ENCODE measurements around the gene IDE. TPM values are rescaled to one million over a fixed set of nuclear protein-coding genes. Genes with fewer than 3 reads are reported as not detected.

The IDE gene
- polyA plus RNA-seq, 1 experiment: 15.1 TPM

GRCh38 chr10:92547676-92548075 lies 26.2 kb downstream of the IDE start:
- Histone ChIP-seq H3K27me3 (ENCODE audit: control insufficient read depth, insufficient read depth, low read length) (no peaks in the 10 kb centered on the region), H3K36me3 (ENCODE audit: control insufficient read depth, insufficient read depth, low read length) (no peaks in the 10 kb centered on the region), H3K4me3 (ENCODE audit: low read depth, low read length) (no peak overlapping the region)
- POLR2A ChIA-PET: no interaction called here
- CTCF ChIA-PET: no interaction called here
- no peak for DNase-seq (ENCODE audit: low read depth)
- no peak for TF ChIP-seq CTCF (IDR thresholded peaks at IDR 0.05; ENCODE audit: insufficient read depth, low read depth, low read length)

- CTCF ChIA-PET: interaction anchor here (2.1 kb wide), 1 partner anchor 23 kb away, joined by 5 read pairs; no protein-coding TSS in a partner anchor
These were observed 28.3 kb downstream of the IDE start for GRCh38 chr10:92545556-92545955.

GRCh38 chr10:92544296-92544695 lies 29.6 kb downstream of the IDE start:
- ChIA-PET POLR2A (no interaction called here), CTCF (interaction anchor here (0.6 to 1.5 kb wide), 5 partner anchors 12 to 465 kb away, joined by 3 to 4 read pairs (median 3); partner anchors contain the start of gene IDE)
- no peak overlapping the region for H3K4me3 ChIP-seq (ENCODE audit: low read depth, low read length)
- no peaks in the 10 kb centered on the region for H3K36me3 ChIP-seq (ENCODE audit: control insufficient read depth, insufficient read depth, low read length)
- TF ChIP-seq CTCF (IDR thresholded peaks at IDR 0.05; ENCODE audit: insufficient read depth, low read depth, low read length): no peak
- no peak for DNase-seq (ENCODE audit: low read depth)
- H3K27me3 ChIP-seq (ENCODE audit: control insufficient read depth, insufficient read depth, low read length): no peaks in the 10 kb centered on the region

More at GRCh38 chr10:92545556-92545955, 28.3 kb downstream of the IDE start:
- DNase-seq (ENCODE audit: low read depth): no peak
- H3K27me3 ChIP-seq (ENCODE audit: control insufficient read depth, insufficient read depth, low read length): no peaks in the 10 kb centered on the region
- POLR2A ChIA-PET: no interaction called here
- H3K36me3 ChIP-seq (ENCODE audit: control insufficient read depth, insufficient read depth, low read length): no peaks in the 10 kb centered on the region
- TF ChIP-seq CTCF (IDR thresholded peaks at IDR 0.05; ENCODE audit: insufficient read depth, low read depth, low read length): no peak
- no peak overlapping the region for H3K4me3 ChIP-seq (ENCODE audit: low read depth, low read length)

GRCh38 chr10:92542458-92542857 lies 31.4 kb downstream of the IDE start:
- CTCF ChIA-PET: no interaction called here

GRCh38 chr10:92541583-92541982 lies 32.3 kb downstream of the IDE start:
- ChIA-PET CTCF (interaction anchor here (1.0 kb wide), 1 partner anchor 25 kb away, joined by 4 read pairs; no protein-coding TSS in a partner anchor), POLR2A (no interaction called here)
- TF ChIP-seq CTCF (IDR thresholded peaks at IDR 0.05; ENCODE audit: insufficient read depth, low read depth, low read length): no peak
- Histone ChIP-seq H3K27me3 (ENCODE audit: control insufficient read depth, insufficient read depth, low read length) (no peaks in the 10 kb centered on the region), H3K4me3 (ENCODE audit: low read depth, low read length) (no peak overlapping the region), H3K36me3 (ENCODE audit: control insufficient read depth, insufficient read depth, low read length) (no peaks in the 10 kb centered on the region)
- DNase-seq (ENCODE audit: low read depth): no peak

More at GRCh38 chr10:92542458-92542857, 31.4 kb downstream of the IDE start:
- Histone ChIP-seq H3K4me3 (ENCODE audit: low read depth, low read length) (no peak overlapping the region), H3K36me3 (ENCODE audit: control insufficient read depth, insufficient read depth, low read length) (no peaks in the 10 kb centered on the region), H3K27me3 (ENCODE audit: control insufficient read depth, insufficient read depth, low read length) (no peaks in the 10 kb centered on the region)
- DNase-seq (ENCODE audit: low read depth): no peak
- POLR2A ChIA-PET: no interaction called here
- TF ChIP-seq CTCF (IDR thresholded peaks at IDR 0.05; ENCODE audit: insufficient read depth, low read depth, low read length): no peak

Measured in BJ (cell line).